K562 (cell line): ENCODE results near the gene CDC27. TPM values are rescaled to one million over a fixed set of nuclear protein-coding genes. Genes with fewer than 3 reads are reported as not detected.

Experiments used
- ARHGAP35 ChIP-seq: fragments of 450-650 bp; IDR thresholded peaks from 2 replicates; pipeline ENCODE4 v1.6.1; 2018; ENCODE audit not compliant: partially characterized antibody
- ATF7 ChIP-seq: fragments of 450-650 bp; IDR thresholded peaks from 2 replicates; pipeline ENCODE4 v1.7.1; 2014; ENCODE audit warnings: mild to moderate bottlenecking, moderate library complexity
- BACH1 ChIP-seq: fragments of 200-800 bp; sonication (Bioruptor generic); IDR thresholded peaks from 2 replicates; pipeline ENCODE4 v1.6.1; 2016; ENCODE audit warnings: missing genetic modification characterization, missing compliant biosample characterization
- C11orf30 ChIP-seq: fragments of 450-650 bp; IDR thresholded peaks from 2 replicates; pipeline ENCODE4 v1.6.1; 2016; ENCODE audit warnings: low read depth, mild to moderate bottlenecking
- CTBP1 ChIP-seq: fragments of 450-650 bp; IDR thresholded peaks from 2 replicates; pipeline ENCODE4 v1.6.1; 2016; ENCODE audit warnings: borderline replicate concordance
- DPF2 ChIP-seq: fragments of 450-650 bp; IDR thresholded peaks from 2 replicates; pipeline ENCODE4 v1.6.1; 2016
- ERF ChIP-seq: fragments of 450-650 bp; formaldehyde crosslinking; IDR thresholded peaks from 2 replicates; pipeline ENCODE4 v1.4.0; 2020; ENCODE audit warnings: mild to moderate bottlenecking, mixed read lengths
- FOSL1 ChIP-seq: fragments of 200-800 bp; sonication (Bioruptor generic); conservative IDR thresholded peaks from 2 replicates; pipeline ENCODE4 v1.6.1; 2016; ENCODE audit warnings: missing genetic modification characterization, missing compliant biosample characterization
- HMBOX1 ChIP-seq: sonication (generic); IDR thresholded peaks from 2 replicates; pipeline ENCODE4 v1.6.1; 2016
- ILF3 ChIP-seq: fragments of 450-650 bp; IDR thresholded peaks from 2 replicates; pipeline ENCODE4 v1.6.1; 2018; ENCODE audit warnings: antibody characterized with exemption, mild to moderate bottlenecking, moderate library complexity, borderline replicate concordance
- JUND ChIP-seq, 2 experiments: IDR thresholded peaks; 2 replicates in 1 of 2; 3 replicates in 1 of 2; pipeline ENCODE4 v1.6.1; 2011; ENCODE audit warnings: borderline replicate concordance in 2 of 2, low read depth in 2 of 2, low read length in 2 of 2, improper control_type of control experiment in 1 of 2, missing biosample characterization in 1 of 2, missing genetic modification characterization in 1 of 2, missing genetic modification reagents in 1 of 2
- MAFF ChIP-seq: IDR thresholded peaks from 2 replicates; pipeline ENCODE4 v1.6.1; 2012; ENCODE audit warnings: low read length, improper control_type of control experiment
- MLX ChIP-seq, 2 experiments: fragments of 450-650 bp in 1 of 2; sonication (generic) in 1 of 2; formaldehyde crosslinking; conservative IDR thresholded peaks; 2 replicates each; pipeline versions ENCODE4 v1.4.0 to v1.8.1; 2020 to 2022; ENCODE audit warnings: mild to moderate bottlenecking in 1 of 2, missing genetic modification reagents in 1 of 2
- PBX2 ChIP-seq, 2 experiments: IDR thresholded peaks in 1 of 2; conservative IDR thresholded peaks in 1 of 2; 2 replicates each; pipeline ENCODE4 v1.6.1; 2016; ENCODE audit warnings: low read depth in 2 of 2, mild to moderate bottlenecking in 1 of 2, missing compliant biosample characterization in 1 of 2, missing genetic modification characterization in 1 of 2, moderate library complexity in 1 of 2
- RBM15 ChIP-seq: fragments of 200-400 bp; formaldehyde crosslinking; IDR thresholded peaks from 2 replicates; pipeline ENCODE4 v1.6.1; 2018; ENCODE audit warnings: mild to moderate bottlenecking, low read length, moderate library complexity; ENCODE audit not compliant: insufficient read depth
- RNF2 ChIP-seq: sonication (generic); IDR thresholded peaks from 2 replicates; pipeline ENCODE4 v1.6.1; 2016
- ZBTB5 ChIP-seq: fragments of 450-650 bp; IDR thresholded peaks from 2 replicates; pipeline ENCODE4 v1.6.1; 2017; ENCODE audit warnings: antibody characterized with exemption
- ZNF644 ChIP-seq: fragments of 200-800 bp; sonication (Bioruptor generic); IDR thresholded peaks from 2 replicates; pipeline ENCODE4 v1.6.1; 2016; ENCODE audit warnings: low read depth, missing genetic modification characterization, missing compliant biosample characterization
- polyA plus RNA-seq, 8 experiments: library from polyadenylated mRNA; depleted of rRNA in 4 of 8; stranded (reverse) in 5 of 8; unstranded in 3 of 8; fragments of >200 nt; fragmentation: Nextera tagmentation in 2 of 8; fragmentation: Illumina TruSeq in 1 of 8; extraction: Ambion mirVana in 2 of 8; extraction: Trizol in 1 of 8; gene quantifications; 2 replicates each; pipeline versions ENCODE4 v1.2.1 to v1.2.3, GENCODE V29; 2011 to 2014; ENCODE audit warnings: inconsistent platforms in 1 of 8, missing spikeins in 1 of 8
- total RNA-seq, 7 experiments: library from RNA; depleted of rRNA in 6 of 7; stranded (reverse); fragments of >200 nt in 6 of 7; fragmentation: Illumina TruSeq in 2 of 7; extraction: Trizol in 2 of 7; gene quantifications; 2 replicates each; pipeline versions ENCODE4 v1.2.1 to v1.2.3, GENCODE V29; 2011 to 2021; ENCODE audit warnings: low replicate concordance in 1 of 7

Gene CDC27
- total and polyA plus RNA-seq, 9 of the 15 experiments (the other 6 are each of a cell fraction or from before 2014, with no cell fraction given): 28.6 to 155 (median 94.1) TPM

GRCh38 chr17:47204722-47205418 lies 15.8 kb upstream of the CDC27 start (continued):
- no peak for TF ChIP-seq BACH1 (tag)
- no peak for TF ChIP-seq PBX2 (CRISPR knock-in tag; IDR thresholded peaks at IDR 0.05; ENCODE audit: low read depth)
- no peak for TF ChIP-seq PBX2 (tag; conservative IDR thresholded peaks at IDR 0.05; ENCODE audit: low read depth)
- no peak for TF ChIP-seq ZBTB5
- no peak for TF ChIP-seq ZNF644 (tag)
- no peak for TF ChIP-seq ARHGAP35
- no peak for TF ChIP-seq RBM15
- peak; percentile 99 for TF ChIP-seq HMBOX1
- TF ChIP-seq C11orf30: peak; percentile 70
- no peak for TF ChIP-seq ILF3
- peak; percentile 62; the same call in 1 of the 2 replicates for TF ChIP-seq FOSL1 (tag)
- 0 out of 2 replicates have a peak, but pooled peaks have one; percentile 8 for TF ChIP-seq JUND (IDR thresholded peaks at IDR 0.05; ENCODE audit: borderline replicate concordance, low read depth, low read length)
- TF ChIP-seq JUND (tag; IDR thresholded peaks at IDR 0.05; ENCODE audit: borderline replicate concordance, low read depth, low read length): 0 out of 3 replicates have a peak, but pooled peaks have one; percentile 31
- peak; percentile 28; the same call in 1 of the 2 replicates for TF ChIP-seq ATF7
- TF ChIP-seq ERF (CRISPR knock-in tag): 0 out of 2 replicates have a peak, but pooled peaks have one; percentile 58
- no peak for TF ChIP-seq DPF2
- peak; percentile 39; the same call in 1 of the 2 replicates for TF ChIP-seq CTBP1
- TF ChIP-seq MLX (CRISPR knock-in tag; conservative IDR thresholded peaks at IDR 0.05): no peak
- TF ChIP-seq MAFF: peak; percentile 28; the same call in 1 of the 2 replicates
- TF ChIP-seq RNF2: peak; percentile 19; the same call in 1 of the 2 replicates
